H9 (cell line): ENCODE measurements around the gene STRADA. TPM values are rescaled to one million over a fixed set of nuclear protein-coding genes. Genes with fewer than 3 reads are reported as not detected.

Experiments used
- DNase-seq: peaks from one replicate; pipeline ENCODE4 v3.0.0-alpha.2; 2017
- H2AFZ ChIP-seq: one replicate; pipeline ENCODE4 v1.6.1; 2013; ENCODE audit warnings: mild to moderate bottlenecking, low read length, control low read depth, moderate library complexity
- H2AK5ac ChIP-seq: 2 replicates; pipeline ENCODE4 v1.6.1; 2013; ENCODE audit warnings: low read length, control low read depth, mixed read lengths; ENCODE audit not compliant: insufficient read length
- H2BK120ac ChIP-seq: one replicate; pipeline ENCODE4 v1.6.1; 2013; ENCODE audit warnings: low read depth, mild to moderate bottlenecking, low read length, control low read depth, inconsistent platforms; ENCODE audit not compliant: poor library complexity, severe bottlenecking
- H2BK12ac ChIP-seq: 2 replicates; pipeline ENCODE4 v1.6.1; 2013; ENCODE audit warnings: low read length, control low read depth, mixed read lengths, low read depth; ENCODE audit not compliant: insufficient read length
- H2BK15ac ChIP-seq: 2 replicates; pipeline ENCODE4 v1.6.1; 2013; ENCODE audit warnings: low read depth, low read length, control low read depth
- H2BK20ac ChIP-seq: one replicate; pipeline ENCODE4 v1.6.1; 2013; ENCODE audit warnings: low read depth, mild to moderate bottlenecking, low read length, control low read depth, inconsistent platforms; ENCODE audit not compliant: poor library complexity, severe bottlenecking
- H2BK5ac ChIP-seq: 2 replicates; pipeline ENCODE4 v1.6.1; 2013; ENCODE audit warnings: low read length, control low read depth, mixed read lengths; ENCODE audit not compliant: insufficient read length
- H3K14ac ChIP-seq: 2 replicates; pipeline ENCODE4 v1.6.1; 2013; ENCODE audit warnings: low read length, control low read depth; ENCODE audit not compliant: insufficient read depth
- H3K18ac ChIP-seq: 2 replicates; pipeline ENCODE4 v1.6.1; 2013; ENCODE audit warnings: low read depth, mild to moderate bottlenecking, mixed read lengths, low read length, control low read depth; ENCODE audit not compliant: insufficient read length
- H3K23ac ChIP-seq: 2 replicates; pipeline ENCODE4 v1.6.1; 2013; ENCODE audit warnings: low read length, control low read depth, mixed read lengths, low read depth; ENCODE audit not compliant: insufficient read length
- H3K23me2 ChIP-seq: 2 replicates; pipeline ENCODE4 v1.6.1; 2013; ENCODE audit warnings: low read depth, mild to moderate bottlenecking, mixed read lengths, low read length, control low read depth; ENCODE audit not compliant: insufficient read length, poor library complexity, severe bottlenecking
- H3K27ac ChIP-seq: 2 replicates; pipeline ENCODE4 v1.5.1; 2013; ENCODE audit warnings: low read length, control low read depth, mixed read lengths, low read depth; ENCODE audit not compliant: insufficient read length
- H3K27me3 ChIP-seq: 2 replicates; pipeline ENCODE4 v1.6.1; 2013; ENCODE audit warnings: low read length, control low read depth, inconsistent platforms; ENCODE audit not compliant: insufficient read depth
- H3K4ac ChIP-seq: 2 replicates; pipeline ENCODE4 v1.6.1; 2013; ENCODE audit warnings: low read depth, mild to moderate bottlenecking, control low read depth, inconsistent platforms, low read length, moderate library complexity
- H3K4me1 ChIP-seq: 2 replicates; pipeline ENCODE4 v1.6.1; 2013; ENCODE audit warnings: low read length, control low read depth, inconsistent platforms; ENCODE audit not compliant: insufficient read depth
- H3K4me2 ChIP-seq: 2 replicates; pipeline ENCODE4 v1.6.1; 2013; ENCODE audit warnings: low read length, control low read depth, mixed read lengths; ENCODE audit not compliant: insufficient read length, insufficient read depth
- H3K56ac ChIP-seq: 2 replicates; pipeline ENCODE4 v1.6.1; 2013; ENCODE audit warnings: low read depth, mild to moderate bottlenecking, mixed read lengths, low read length, control low read depth; ENCODE audit not compliant: insufficient read length
- H3K79me1 ChIP-seq: 2 replicates; pipeline ENCODE4 v1.6.1; 2013; ENCODE audit warnings: low read depth, mild to moderate bottlenecking, moderate library complexity, low read length, control low read depth, inconsistent platforms; ENCODE audit not compliant: insufficient read depth, poor library complexity, severe bottlenecking
- H3K79me2 ChIP-seq: 2 replicates; pipeline ENCODE4 v1.6.1; 2013; ENCODE audit warnings: low read length, control low read depth, inconsistent platforms; ENCODE audit not compliant: insufficient read depth
- H3K9ac ChIP-seq: 2 replicates; pipeline ENCODE4 v1.6.1; 2013; ENCODE audit warnings: low read length, control low read depth, mixed read lengths; ENCODE audit not compliant: insufficient read length; ENCODE audit errors: extremely low read depth
- H3K9me3 ChIP-seq: one replicate; pipeline ENCODE4 v1.6.1; 2013; ENCODE audit warnings: low read depth, low read length, inconsistent platforms; ENCODE audit not compliant: control insufficient read depth
- H3T11ph ChIP-seq: one replicate; pipeline ENCODE4 v1.6.1; 2013; ENCODE audit warnings: mild to moderate bottlenecking, low read length, control low read depth, inconsistent platforms
- H4K20me1 ChIP-seq: one replicate; pipeline ENCODE4 v1.6.1; 2013; ENCODE audit not compliant: control insufficient read depth, insufficient read length, insufficient read depth
- H4K5ac ChIP-seq: 2 replicates; pipeline ENCODE4 v1.6.1; 2013; ENCODE audit warnings: low read depth, mild to moderate bottlenecking, mixed read lengths, low read length, control low read depth; ENCODE audit not compliant: insufficient read length
- H4K8ac ChIP-seq: replicated peaks from 2 replicates; pipeline ENCODE4 v1.6.1; 2013; ENCODE audit warnings: low read length, control low read depth, mixed read lengths, low read depth; ENCODE audit not compliant: insufficient read length
- H4K91ac ChIP-seq: 2 replicates; pipeline ENCODE4 v1.6.1; 2013; ENCODE audit warnings: low read depth, mild to moderate bottlenecking, moderate library complexity, mixed read lengths, low read length, control low read depth; ENCODE audit not compliant: insufficient read length
- H3K27ac Mint-ChIP-seq, 3 experiments: 2 replicates in 2 of 3; 3 replicates in 1 of 3; pipeline ENCODE4 v1.8.0; 2020 to 2021; ENCODE audit warnings: mixed read lengths in 3 of 3, mild to moderate bottlenecking in 1 of 3, moderate library complexity in 1 of 3
- H3K27me3 Mint-ChIP-seq: 2 replicates; pipeline ENCODE4 v1.8.0; 2021; ENCODE audit warnings: low read depth, mild to moderate bottlenecking, moderate library complexity, mixed read lengths
- H3K36me3 Mint-ChIP-seq, 3 experiments: 2 replicates in 2 of 3; 3 replicates in 1 of 3; pipeline ENCODE4 v1.8.0; 2020 to 2021; ENCODE audit warnings: low read depth in 3 of 3, mixed read lengths in 3 of 3; ENCODE audit not compliant: insufficient read depth in 1 of 3
- H3K4me1 Mint-ChIP-seq, 2 experiments: 2 replicates each; pipeline ENCODE4 v1.8.0; 2020; ENCODE audit warnings: mixed read lengths in 2 of 2
- H3K4me3 Mint-ChIP-seq, 2 experiments: 2 replicates in 1 of 2; 3 replicates in 1 of 2; pipeline ENCODE4 v1.8.0; 2020 to 2021; ENCODE audit warnings: mild to moderate bottlenecking in 2 of 2, mixed read lengths in 2 of 2, moderate library complexity in 1 of 2
- H3K9me3 Mint-ChIP-seq, 2 experiments: 2 replicates in 1 of 2; 3 replicates in 1 of 2; pipeline ENCODE4 v1.8.0; 2020; ENCODE audit warnings: mild to moderate bottlenecking in 2 of 2, mixed read lengths in 2 of 2, moderate library complexity in 1 of 2
- CTCF ChIP-seq: fragments of 200-600 bp; sonication (generic); conservative IDR thresholded peaks from 3 replicates; pipeline ENCODE4 v1.8.0; 2021; ENCODE audit warnings: antibody characterized with exemption, mild to moderate bottlenecking
- WGBS: extraction: QIAGEN DNeasy Blood & Tissue Kit; methylation state at CpG from one replicate; pipeline ENCODE4 v1.1.7; 2013; ENCODE audit warnings: missing lambda C conversion rate, low lambda C conversion rate, mixed read lengths; ENCODE audit not compliant: insufficient read length; ENCODE audit errors: extremely low coverage; 5-methylcytosine and 5-hydroxymethylcytosine counted together
- total RNA-seq: library from RNA; stranded (reverse); gene quantifications from 2 replicates; pipeline ENCODE4 v1.2.1, GENCODE V29; 2021

Gene STRADA
- total RNA-seq, 1 experiment from 2014 or later = 35.0 TPM

- no peak for DNase-seq
- Histone ChIP-seq H3K14ac (no peak overlapping the region; the same call in 1 of the 2 replicates), H4K20me1 (no peaks in the 10 kb centered on the region), H3K23ac (no peak overlapping the region), H3K4me1 (no peaks in the 10 kb centered on the region; the same call in 1 of the 2 replicates), H3K56ac (no peak overlapping the region), H2BK12ac (no peak overlapping the region), H3K79me2 (peaks cover 71% of the 10 kb centered on the region), H3K79me1 (no peaks in the 10 kb centered on the region), H3K4me2 (peak overlapping the region; percentile 95), H2BK5ac (no peak overlapping the region), H4K8ac (no peak overlapping the region), H3K27ac (no peak overlapping the region), H2AK5ac (no peak overlapping the region), H4K91ac (no peak overlapping the region), H2BK120ac (no peak overlapping the region), H4K5ac (no peak overlapping the region), H2BK15ac (no peak overlapping the region), H3K23me2 (peaks cover 9% of the 10 kb centered on the region), H3K27me3 (no peaks in the 10 kb centered on the region), H3T11ph (no peak overlapping the region), H3K9me3 (no peaks in the 10 kb centered on the region), H2BK20ac (no peak overlapping the region), H3K4ac (no peak overlapping the region), H3K9ac (peak overlapping the region; percentile 86), H2AFZ (no peak overlapping the region), H3K18ac (no peak overlapping the region)
- Mint-ChIP-seq H3K27ac (peak overlapping the region; percentile 100), H3K9me3 (no peaks in the 10 kb centered on the region), H3K4me1 (peaks cover 18 to 22% of the 10 kb centered on the region in 2 experiments), H3K36me3 (peaks cover 34 to 48% (median 41%) of the 10 kb centered on the region in 3 experiments), H3K27me3 (no peaks in the 10 kb centered on the region), H3K4me3 (peak overlapping the region; percentile 99 to 100)
- TF ChIP-seq CTCF = no peak
- no CpG with 5 or more reads among the region's 4 CpGs for WGBS
These were observed 33.3 kb upstream of the STRADA start for GRCh38 chr17:63774969-63775265.
